H9 (cell line): ENCODE measurements around the gene CACFD1. TPM values are rescaled to one million over a fixed set of nuclear protein-coding genes. Genes with fewer than 3 reads are reported as not detected.

ENCODE experiments used
- DNase-seq: peaks from one replicate; pipeline ENCODE4 v3.0.0-alpha.2; 2017
- H2AFZ ChIP-seq: one replicate; pipeline ENCODE4 v1.6.1; 2013; ENCODE audit warnings: mild to moderate bottlenecking, low read length, control low read depth, moderate library complexity
- H2AK5ac ChIP-seq: 2 replicates; pipeline ENCODE4 v1.6.1; 2013; ENCODE audit warnings: low read length, control low read depth, mixed read lengths; ENCODE audit not compliant: insufficient read length
- H2BK120ac ChIP-seq: one replicate; pipeline ENCODE4 v1.6.1; 2013; ENCODE audit warnings: low read depth, mild to moderate bottlenecking, low read length, control low read depth, inconsistent platforms; ENCODE audit not compliant: poor library complexity, severe bottlenecking
- H2BK12ac ChIP-seq: 2 replicates; pipeline ENCODE4 v1.6.1; 2013; ENCODE audit warnings: low read length, control low read depth, mixed read lengths, low read depth; ENCODE audit not compliant: insufficient read length
- H2BK15ac ChIP-seq: 2 replicates; pipeline ENCODE4 v1.6.1; 2013; ENCODE audit warnings: low read depth, low read length, control low read depth
- H2BK20ac ChIP-seq: one replicate; pipeline ENCODE4 v1.6.1; 2013; ENCODE audit warnings: low read depth, mild to moderate bottlenecking, low read length, control low read depth, inconsistent platforms; ENCODE audit not compliant: poor library complexity, severe bottlenecking
- H2BK5ac ChIP-seq: 2 replicates; pipeline ENCODE4 v1.6.1; 2013; ENCODE audit warnings: low read length, control low read depth, mixed read lengths; ENCODE audit not compliant: insufficient read length
- H3K14ac ChIP-seq: 2 replicates; pipeline ENCODE4 v1.6.1; 2013; ENCODE audit warnings: low read length, control low read depth; ENCODE audit not compliant: insufficient read depth
- H3K18ac ChIP-seq: 2 replicates; pipeline ENCODE4 v1.6.1; 2013; ENCODE audit warnings: low read depth, mild to moderate bottlenecking, mixed read lengths, low read length, control low read depth; ENCODE audit not compliant: insufficient read length
- H3K23ac ChIP-seq: 2 replicates; pipeline ENCODE4 v1.6.1; 2013; ENCODE audit warnings: low read length, control low read depth, mixed read lengths, low read depth; ENCODE audit not compliant: insufficient read length
- H3K23me2 ChIP-seq: 2 replicates; pipeline ENCODE4 v1.6.1; 2013; ENCODE audit warnings: low read depth, mild to moderate bottlenecking, mixed read lengths, low read length, control low read depth; ENCODE audit not compliant: insufficient read length, poor library complexity, severe bottlenecking
- H3K27ac ChIP-seq: 2 replicates; pipeline ENCODE4 v1.5.1; 2013; ENCODE audit warnings: low read length, control low read depth, mixed read lengths, low read depth; ENCODE audit not compliant: insufficient read length
- H3K27me3 ChIP-seq: 2 replicates; pipeline ENCODE4 v1.6.1; 2013; ENCODE audit warnings: low read length, control low read depth, inconsistent platforms; ENCODE audit not compliant: insufficient read depth
- H3K4ac ChIP-seq: 2 replicates; pipeline ENCODE4 v1.6.1; 2013; ENCODE audit warnings: low read depth, mild to moderate bottlenecking, control low read depth, inconsistent platforms, low read length, moderate library complexity
- H3K4me1 ChIP-seq: 2 replicates; pipeline ENCODE4 v1.6.1; 2013; ENCODE audit warnings: low read length, control low read depth, inconsistent platforms; ENCODE audit not compliant: insufficient read depth
- H3K4me2 ChIP-seq: 2 replicates; pipeline ENCODE4 v1.6.1; 2013; ENCODE audit warnings: low read length, control low read depth, mixed read lengths; ENCODE audit not compliant: insufficient read length, insufficient read depth
- H3K56ac ChIP-seq: 2 replicates; pipeline ENCODE4 v1.6.1; 2013; ENCODE audit warnings: low read depth, mild to moderate bottlenecking, mixed read lengths, low read length, control low read depth; ENCODE audit not compliant: insufficient read length
- H3K79me1 ChIP-seq: 2 replicates; pipeline ENCODE4 v1.6.1; 2013; ENCODE audit warnings: low read depth, mild to moderate bottlenecking, moderate library complexity, low read length, control low read depth, inconsistent platforms; ENCODE audit not compliant: insufficient read depth, poor library complexity, severe bottlenecking
- H3K79me2 ChIP-seq: 2 replicates; pipeline ENCODE4 v1.6.1; 2013; ENCODE audit warnings: low read length, control low read depth, inconsistent platforms; ENCODE audit not compliant: insufficient read depth
- H3K9ac ChIP-seq: 2 replicates; pipeline ENCODE4 v1.6.1; 2013; ENCODE audit warnings: low read length, control low read depth, mixed read lengths; ENCODE audit not compliant: insufficient read length; ENCODE audit errors: extremely low read depth
- H3K9me3 ChIP-seq: one replicate; pipeline ENCODE4 v1.6.1; 2013; ENCODE audit warnings: low read depth, low read length, inconsistent platforms; ENCODE audit not compliant: control insufficient read depth
- H3T11ph ChIP-seq: one replicate; pipeline ENCODE4 v1.6.1; 2013; ENCODE audit warnings: mild to moderate bottlenecking, low read length, control low read depth, inconsistent platforms
- H4K20me1 ChIP-seq: one replicate; pipeline ENCODE4 v1.6.1; 2013; ENCODE audit not compliant: control insufficient read depth, insufficient read length, insufficient read depth
- H4K5ac ChIP-seq: 2 replicates; pipeline ENCODE4 v1.6.1; 2013; ENCODE audit warnings: low read depth, mild to moderate bottlenecking, mixed read lengths, low read length, control low read depth; ENCODE audit not compliant: insufficient read length
- H4K8ac ChIP-seq: replicated peaks from 2 replicates; pipeline ENCODE4 v1.6.1; 2013; ENCODE audit warnings: low read length, control low read depth, mixed read lengths, low read depth; ENCODE audit not compliant: insufficient read length
- H4K91ac ChIP-seq: 2 replicates; pipeline ENCODE4 v1.6.1; 2013; ENCODE audit warnings: low read depth, mild to moderate bottlenecking, moderate library complexity, mixed read lengths, low read length, control low read depth; ENCODE audit not compliant: insufficient read length
- H3K27ac Mint-ChIP-seq, 3 experiments: 2 replicates in 2 of 3; 3 replicates in 1 of 3; pipeline ENCODE4 v1.8.0; 2020 to 2021; ENCODE audit warnings: mixed read lengths in 3 of 3, mild to moderate bottlenecking in 1 of 3, moderate library complexity in 1 of 3
- H3K27me3 Mint-ChIP-seq: 2 replicates; pipeline ENCODE4 v1.8.0; 2021; ENCODE audit warnings: low read depth, mild to moderate bottlenecking, moderate library complexity, mixed read lengths
- H3K36me3 Mint-ChIP-seq, 3 experiments: 2 replicates in 2 of 3; 3 replicates in 1 of 3; pipeline ENCODE4 v1.8.0; 2020 to 2021; ENCODE audit warnings: low read depth in 3 of 3, mixed read lengths in 3 of 3; ENCODE audit not compliant: insufficient read depth in 1 of 3
- H3K4me1 Mint-ChIP-seq, 2 experiments: 2 replicates each; pipeline ENCODE4 v1.8.0; 2020; ENCODE audit warnings: mixed read lengths in 2 of 2
- H3K4me3 Mint-ChIP-seq, 2 experiments: 2 replicates in 1 of 2; 3 replicates in 1 of 2; pipeline ENCODE4 v1.8.0; 2020 to 2021; ENCODE audit warnings: mild to moderate bottlenecking in 2 of 2, mixed read lengths in 2 of 2, moderate library complexity in 1 of 2
- H3K9me3 Mint-ChIP-seq, 2 experiments: 2 replicates in 1 of 2; 3 replicates in 1 of 2; pipeline ENCODE4 v1.8.0; 2020; ENCODE audit warnings: mild to moderate bottlenecking in 2 of 2, mixed read lengths in 2 of 2, moderate library complexity in 1 of 2
- WGBS: extraction: QIAGEN DNeasy Blood & Tissue Kit; methylation state at CpG from one replicate; pipeline ENCODE4 v1.1.7; 2013; ENCODE audit warnings: missing lambda C conversion rate, low lambda C conversion rate, mixed read lengths; ENCODE audit not compliant: insufficient read length; ENCODE audit errors: extremely low coverage; 5-methylcytosine and 5-hydroxymethylcytosine counted together
- total RNA-seq: library from RNA; stranded (reverse); gene quantifications from 2 replicates; pipeline ENCODE4 v1.2.1, GENCODE V29; 2021
- TF ChIP-seq, protein P1 (sequence below): fragments of 200-600 bp; sonication (generic); conservative IDR thresholded peaks from 3 replicates; pipeline ENCODE4 v1.8.0; 2021; ENCODE audit warnings: antibody characterized with exemption, mild to moderate bottlenecking

The CACFD1 gene
- total RNA-seq, 1 experiment from 2014 or later, result 20.0 TPM

GRCh38 chr9:133461975-133462374 is 2.2 kb downstream of the CACFD1 start:
- peaks cover 13% of the 10 kb centered on the region for H3K23me2 ChIP-seq
- Mint-ChIP-seq H3K27me3 (peaks cover 7% of the 10 kb centered on the region; the same call in 1 of the 2 replicates), H3K36me3 (peaks cover 0 to 14% (median 5%) of the 10 kb centered on the region in 3 experiments; a peak in 4 of 7 replicates), H3K9me3 (no peaks in the 10 kb centered on the region; a peak in 1 of 5 replicates), H3K4me1 (peaks cover 16 to 31% of the 10 kb centered on the region in 2 experiments), H3K4me3 (no peak overlapping the region; a peak in 1 of 5 replicates), H3K27ac (no peak overlapping the region)
- no peak overlapping the region for H3K23ac ChIP-seq
- H3K18ac ChIP-seq, result no peak overlapping the region
- no peak overlapping the region for H3K4me2 ChIP-seq
- peaks cover 2% of the 10 kb centered on the region for H4K20me1 ChIP-seq
- H2BK15ac ChIP-seq, result no peak overlapping the region
- H4K5ac ChIP-seq, result no peak overlapping the region
- no peak overlapping the region for H2AK5ac ChIP-seq
- H3K79me1 ChIP-seq, result no peaks in the 10 kb centered on the region
- H3K4ac ChIP-seq, result no peak overlapping the region
- H3T11ph ChIP-seq, result no peak overlapping the region
- no peak overlapping the region for H2BK5ac ChIP-seq
- H4K91ac ChIP-seq, result no peak overlapping the region
- H2BK12ac ChIP-seq, result no peak overlapping the region
- no peak overlapping the region for H4K8ac ChIP-seq
- H3K27me3 ChIP-seq, result no peaks in the 10 kb centered on the region
- H2BK120ac ChIP-seq, result no peak overlapping the region
- no CpG with 5 or more reads among the region's 4 CpGs for WGBS
- no peaks in the 10 kb centered on the region for H3K79me2 ChIP-seq
- H2BK20ac ChIP-seq, result no peak overlapping the region
- no peak overlapping the region for H2AFZ ChIP-seq
- H3K9me3 ChIP-seq, result no peaks in the 10 kb centered on the region
- H3K4me1 ChIP-seq, result peaks cover 7% of the 10 kb centered on the region; the same call in 1 of the 2 replicates
- TF ChIP-seq, protein P1, sequence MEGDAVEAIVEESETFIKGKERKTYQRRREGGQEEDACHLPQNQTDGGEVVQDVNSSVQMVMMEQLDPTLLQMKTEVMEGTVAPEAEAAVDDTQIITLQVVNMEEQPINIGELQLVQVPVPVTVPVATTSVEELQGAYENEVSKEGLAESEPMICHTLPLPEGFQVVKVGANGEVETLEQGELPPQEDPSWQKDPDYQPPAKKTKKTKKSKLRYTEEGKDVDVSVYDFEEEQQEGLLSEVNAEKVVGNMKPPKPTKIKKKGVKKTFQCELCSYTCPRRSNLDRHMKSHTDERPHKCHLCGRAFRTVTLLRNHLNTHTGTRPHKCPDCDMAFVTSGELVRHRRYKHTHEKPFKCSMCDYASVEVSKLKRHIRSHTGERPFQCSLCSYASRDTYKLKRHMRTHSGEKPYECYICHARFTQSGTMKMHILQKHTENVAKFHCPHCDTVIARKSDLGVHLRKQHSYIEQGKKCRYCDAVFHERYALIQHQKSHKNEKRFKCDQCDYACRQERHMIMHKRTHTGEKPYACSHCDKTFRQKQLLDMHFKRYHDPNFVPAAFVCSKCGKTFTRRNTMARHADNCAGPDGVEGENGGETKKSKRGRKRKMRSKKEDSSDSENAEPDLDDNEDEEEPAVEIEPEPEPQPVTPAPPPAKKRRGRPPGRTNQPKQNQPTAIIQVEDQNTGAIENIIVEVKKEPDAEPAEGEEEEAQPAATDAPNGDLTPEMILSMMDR, result no peak
- no peak overlapping the region for H3K56ac ChIP-seq
- no peak overlapping the region for H3K14ac ChIP-seq
- H3K9ac ChIP-seq, result no peak overlapping the region
- DNase-seq, result no peak
- H3K27ac ChIP-seq, result no peak overlapping the region
